ENCODE data around the gene MRPL22. TPM values are rescaled to one million over a fixed set of nuclear protein-coding genes. Genes with fewer than 3 reads are reported as not detected.
"Not testable (repeated sequence)": the region's sequence is repeated elsewhere in the genome, so short reads cannot be mapped to it uniquely, and the experiment has no call there.

The MRPL22 gene
- total RNA-seq, 1 donor from 2014 or later = 34.6 TPM

- H3K27ac Mint-ChIP-seq (ENCODE audit: unreplicated experiment) = no peak overlapping the region
- H3K4me1 Mint-ChIP-seq (ENCODE audit: low read depth) = peaks cover 3% of the 10 kb centered on the region
- H3K36me3 Mint-ChIP-seq (ENCODE audit: low read depth) = peaks cover 3% of the 10 kb centered on the region
- no peaks in the 10 kb centered on the region for H3K9me3 Mint-ChIP-seq (ENCODE audit: low read depth)
- DNase-seq (ENCODE audit: low spot score) = no peak
- no peak overlapping the region for H3K4me3 Mint-ChIP-seq (ENCODE audit: unreplicated experiment)
- peak; percentile 83 for TF ChIP-seq CTCF (IDR thresholded peaks at IDR 0.05)
- H3K27me3 Mint-ChIP-seq (ENCODE audit: low read depth) = no peaks in the 10 kb centered on the region
Observed at GRCh38 chr5:154972476-154973080, 31.7 kb downstream of the MRPL22 start.

GRCh38 chr5:154976082-154976481 lies 35.2 kb downstream of the MRPL22 start:
- not testable (repeated sequence) for H3K36me3 Mint-ChIP-seq (ENCODE audit: low read depth); DNase-seq (ENCODE audit: low spot score); H3K4me1 Mint-ChIP-seq (ENCODE audit: low read depth); H3K27ac Mint-ChIP-seq (ENCODE audit: unreplicated experiment); H3K9me3 Mint-ChIP-seq (ENCODE audit: low read depth); H3K4me3 Mint-ChIP-seq (ENCODE audit: unreplicated experiment); H3K27me3 Mint-ChIP-seq (ENCODE audit: low read depth)

- H3K36me3 Mint-ChIP-seq (ENCODE audit: low read depth) = peaks cover 5% of the 10 kb centered on the region
- no peak for TF ChIP-seq CTCF (IDR thresholded peaks at IDR 0.05)
- no peak for DNase-seq (ENCODE audit: low spot score)
- H3K9me3 Mint-ChIP-seq (ENCODE audit: low read depth) = peaks cover 6% of the 10 kb centered on the region
- no peak overlapping the region for H3K4me3 Mint-ChIP-seq (ENCODE audit: unreplicated experiment)
- no peak overlapping the region for H3K27ac Mint-ChIP-seq (ENCODE audit: unreplicated experiment)
- no peaks in the 10 kb centered on the region for H3K27me3 Mint-ChIP-seq (ENCODE audit: low read depth)
- H3K4me1 Mint-ChIP-seq (ENCODE audit: low read depth) = no peaks in the 10 kb centered on the region
Observed at GRCh38 chr5:154977409-154977808, 36.5 kb downstream of the MRPL22 start.

GRCh38 chr5:154978294-154978693 lies 37.4 kb downstream of the MRPL22 start:
- not testable (repeated sequence) for H3K4me1 Mint-ChIP-seq (ENCODE audit: low read depth); H3K27me3 Mint-ChIP-seq (ENCODE audit: low read depth); H3K4me3 Mint-ChIP-seq (ENCODE audit: unreplicated experiment)

GRCh38 chr5:154984946-154985516 lies 44.2 kb downstream of the MRPL22 start:
- Mint-ChIP-seq H3K4me1 (ENCODE audit: low read depth) (no peaks in the 10 kb centered on the region), H3K27me3 (ENCODE audit: low read depth) (peaks cover 2% of the 10 kb centered on the region), H3K27ac (ENCODE audit: unreplicated experiment) (no peak overlapping the region), H3K36me3 (ENCODE audit: low read depth) (peaks cover 3% of the 10 kb centered on the region), H3K4me3 (ENCODE audit: unreplicated experiment) (no peak overlapping the region), H3K9me3 (ENCODE audit: low read depth) (peaks cover 6% of the 10 kb centered on the region)
- TF ChIP-seq CTCF (IDR thresholded peaks at IDR 0.05) = no peak
- no peak for DNase-seq (ENCODE audit: low spot score)

More at GRCh38 chr5:154978294-154978693, 37.4 kb downstream of the MRPL22 start:
- H3K36me3 Mint-ChIP-seq (ENCODE audit: low read depth); H3K27ac Mint-ChIP-seq (ENCODE audit: unreplicated experiment); DNase-seq (ENCODE audit: low spot score); H3K9me3 Mint-ChIP-seq (ENCODE audit: low read depth): not testable (repeated sequence)

GRCh38 chr5:154986151-154986550 lies 45.3 kb downstream of the MRPL22 start:
- no peak for DNase-seq (ENCODE audit: low spot score)
- no peak for TF ChIP-seq CTCF (IDR thresholded peaks at IDR 0.05)
- Mint-ChIP-seq H3K27me3 (ENCODE audit: low read depth) (peaks cover 2% of the 10 kb centered on the region), H3K4me1 (ENCODE audit: low read depth) (no peaks in the 10 kb centered on the region), H3K4me3 (ENCODE audit: unreplicated experiment) (no peak overlapping the region), H3K36me3 (ENCODE audit: low read depth) (peaks cover 3% of the 10 kb centered on the region), H3K9me3 (ENCODE audit: low read depth) (peaks cover 6% of the 10 kb centered on the region), H3K27ac (ENCODE audit: unreplicated experiment) (no peak overlapping the region)
